GM18861 (cell line): ENCODE data around the gene ZSCAN5B.

ENCODE experiments used
- ATAC-seq: cut with Tn5 transposase; IDR thresholded peaks from one replicate; pipeline ENCODE4 v1.9.1; 2021; ENCODE audit not compliant: unreplicated experiment

The ZSCAN5B gene

GRCh38 chr19:56146904-56147303, 50.7 kb downstream of the ZSCAN5B start:
- ATAC-seq: no peak

- no peak for ATAC-seq
Observed at GRCh38 chr19:56145698-56146097, 51.9 kb downstream of the ZSCAN5B start.

DNA sequence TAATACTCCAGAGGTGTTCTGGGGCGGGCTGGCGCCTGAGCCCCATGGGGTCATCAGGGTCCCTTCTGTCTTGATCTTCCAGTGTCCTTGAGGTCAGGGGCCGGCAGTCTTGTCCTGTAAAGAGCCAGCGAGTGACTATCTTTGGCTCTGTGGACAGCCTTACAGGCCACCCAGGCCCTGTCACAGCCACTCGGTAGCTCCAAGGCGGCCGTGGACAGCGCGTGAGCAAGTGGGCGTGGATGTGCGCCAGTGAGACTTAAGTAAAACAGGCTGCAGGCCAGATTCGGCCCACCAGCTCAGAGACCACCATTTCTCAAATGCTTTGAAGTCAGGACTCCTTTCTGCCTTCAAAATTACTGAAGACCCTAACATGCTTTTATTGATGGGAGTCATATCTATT, 52.8 kb downstream of the ZSCAN5B start:
- ATAC-seq: no peak

GRCh38 chr19:56144376-56144775, 53.2 kb downstream of the ZSCAN5B start:
- no peak for ATAC-seq

DNA sequence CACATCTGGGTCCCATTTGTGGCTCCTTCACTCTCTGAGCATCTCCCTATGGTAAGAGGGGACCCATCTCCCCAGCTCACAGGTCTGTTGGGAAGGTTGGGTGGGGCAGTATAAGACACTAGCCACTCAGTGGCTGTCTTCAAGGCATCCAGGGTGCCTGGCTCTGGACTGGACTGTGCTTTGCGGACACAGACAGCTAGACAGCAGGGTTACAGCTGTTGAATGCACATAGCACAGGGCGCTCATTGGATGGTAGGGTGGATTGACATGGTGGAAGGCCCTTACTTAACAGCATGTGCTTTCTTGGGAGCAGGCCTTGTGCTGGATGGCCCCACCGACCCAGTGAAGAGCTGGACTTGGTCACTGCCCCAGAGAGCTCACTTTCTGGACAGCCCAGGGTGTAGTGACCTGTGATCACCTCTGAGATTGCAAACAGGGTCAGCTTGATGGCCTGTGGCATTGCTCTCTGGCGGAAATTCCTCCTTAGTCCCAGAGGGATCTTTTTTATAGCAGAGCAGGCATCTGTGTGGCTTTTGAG, 54.6 kb downstream of the ZSCAN5B start:
- no peak for ATAC-seq

- no peak for ATAC-seq
Observed at GRCh38 chr19:56142087-56142787, 55.3 kb downstream of the ZSCAN5B start.

DNA sequence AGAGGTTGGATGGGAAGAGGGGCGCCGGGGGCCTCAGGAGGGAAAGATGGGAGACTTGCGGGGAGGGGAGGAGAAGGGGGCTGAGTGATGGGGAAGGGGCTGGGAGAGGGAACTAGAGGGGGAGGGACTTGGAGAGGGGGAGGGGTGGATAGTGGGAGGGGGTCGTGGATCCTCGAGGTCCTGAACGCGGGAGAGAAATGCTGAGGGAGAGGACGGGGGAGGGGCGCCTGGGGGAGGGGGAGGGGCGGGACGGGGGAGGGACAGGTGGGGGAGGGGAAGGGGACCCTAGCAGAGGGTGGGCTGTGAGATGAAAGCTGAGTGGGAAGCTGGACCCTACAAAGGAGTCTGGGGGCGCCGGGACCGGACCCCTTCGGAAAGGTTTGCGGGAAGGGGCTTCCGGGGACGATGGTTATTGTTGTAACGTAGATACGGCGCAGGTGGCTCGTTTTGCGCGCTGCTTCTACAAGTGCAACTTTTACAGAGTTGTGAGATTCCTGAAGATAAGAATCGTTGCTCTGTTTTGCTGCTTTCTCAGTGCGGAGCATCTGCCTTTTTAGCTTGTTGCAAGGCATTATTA, 56.1 kb downstream of the ZSCAN5B start:
- ATAC-seq: no peak

GRCh38 chr19:56140583-56141416, 56.8 kb downstream of the ZSCAN5B start, which contains the start of gene ZNF444:
ZNF444 (plus strand) TSS chr19:56141287; CDS start chr19:56146912, 5,625 bp downstream.
- peak; percentile 89 for ATAC-seq

GRCh38 chr19:56139847-56140582, 57.6 kb downstream of the ZSCAN5B start:
- ATAC-seq: no peak
